ENCODE results near the gene DMRT2.

GRCh38 chr9:1031951-1032601 lies 18.1 kb upstream of the DMRT2 start:
- no peak for TF ChIP-seq CTCF (IDR thresholded peaks at IDR 0.05; ENCODE audit: low read depth, low read length, poor library complexity, severe bottlenecking)
- TF ChIP-seq EZH2phosphoT487 (IDR thresholded peaks at IDR 0.05; ENCODE audit: borderline replicate concordance, low read length), result no peak

Measured in DOHH2 (cell line).